HCT116 (cell line): ENCODE measurements around the gene CARNS1. TPM values are rescaled to one million over a fixed set of nuclear protein-coding genes. Genes with fewer than 3 reads are reported as not detected.
A peak's percentile ranks its signal among the peaks of the same experiment; 100 is the strongest.

ENCODE experiments used
- ATAC-seq: fragments of 200-7000 bp; cut with Tn5 transposase; 2 replicates; pipeline ENCODE4 v1.9.1; 2020; ENCODE audit warnings: mild to moderate bottlenecking, moderate library complexity
- BruUV-seq: library from RNA; stranded (reverse); fragments of 400-500 nt; replicated peaks from 2 replicates; lab custom pipeline; 2021; lab: Mats Ljungman, UMichigan
- CTCF ChIA-PET: fragments of 300-600 bp; sonication (Branson Sonifier 250); formaldehyde crosslinking; loops from one replicate; lab custom pipeline; 2021; ENCODE audit warnings: antibody characterized with exemption; lab: Charles Lee
- POLR2A ChIA-PET: fragments of 300-600, 350-600 bp; sonication (Branson Sonifier 250); formaldehyde crosslinking; loops from one replicate; lab custom pipeline; 2021; ENCODE audit warnings: antibody characterized with exemption; lab: Charles Lee
- RAD21 ChIA-PET, 2 experiments: fragments of 300-600 bp; sonication (Branson Sonifier 250); formaldehyde crosslinking; loops; one replicate each; lab custom pipeline; 2023; ENCODE audit warnings: low total read pairs in 2 of 2; ENCODE audit not compliant: uncharacterized antibody in 2 of 2, unreplicated experiment in 2 of 2, low non-redundant PET in 1 of 2; lab: Charles Lee
- DNase-seq: peaks from one replicate; pipeline ENCODE4 v3.0.0-alpha.2; 2010; ENCODE audit warnings: low read depth, low spot score
- H2AFZ ChIP-seq: fragments of 200-600 bp; shearing (Covaris generic), sonication (generic); 2 replicates; pipeline ENCODE4 v1.6.1; 2017; ENCODE audit warnings: low read depth, mixed run types, mixed read lengths, antibody characterized with exemption, low read length; ENCODE audit not compliant: poor library complexity, severe bottlenecking
- H3K27ac ChIP-seq: 2 replicates; pipeline ENCODE4 v1.5.1; 2012; ENCODE audit warnings: low read depth, low read length
- H3K27me3 ChIP-seq: fragments of 200-600 bp; sonication (generic); 2 replicates; pipeline ENCODE4 v1.6.1; 2016; ENCODE audit warnings: mixed run types, low read length, mixed read lengths; ENCODE audit not compliant: insufficient read depth
- H3K36me3 ChIP-seq, 2 experiments: fragments of 200-500 bp in 1 of 2; fragments of 200-600 bp in 1 of 2; sonication (Bioruptor generic) in 1 of 2; sonication (generic) in 1 of 2; 2 replicates each; pipeline versions ENCODE4 v1.5.1 to v1.6.1; 2014 to 2016; ENCODE audit warnings: low read length in 2 of 2, inconsistent platforms in 1 of 2, mixed read lengths in 1 of 2, mixed run types in 1 of 2; ENCODE audit not compliant: insufficient read depth in 2 of 2, control insufficient read depth in 1 of 2
- H3K4me1 ChIP-seq, 2 experiments: fragments of 200-600 bp in 1 of 2; sonication (generic) in 1 of 2; 2 replicates each; pipeline versions ENCODE4 v1.5.1 to v1.6.1; 2012 to 2017; ENCODE audit warnings: low read length in 2 of 2, inconsistent platforms in 1 of 2, mild to moderate bottlenecking in 1 of 2, mixed read lengths in 1 of 2, mixed run types in 1 of 2, moderate library complexity in 1 of 2; ENCODE audit not compliant: insufficient read depth in 2 of 2, control insufficient read depth in 1 of 2
- H3K4me2 ChIP-seq: fragments of 200-600 bp; sonication (generic); 2 replicates; pipeline ENCODE4 v1.6.1; 2017; ENCODE audit warnings: mixed run types, low read length, mixed read lengths
- H3K4me3 ChIP-seq, 2 experiments: fragments of 200-600 bp in 1 of 2; sonication (generic) in 1 of 2; replicated peaks in 1 of 2; 2 replicates each; pipeline ENCODE4 v1.5.1; 2011 to 2016; ENCODE audit warnings: low read length in 2 of 2, control low read depth in 1 of 2, low read depth in 1 of 2, mild to moderate bottlenecking in 1 of 2, mixed read lengths in 1 of 2, mixed run types in 1 of 2
- H3K79me2 ChIP-seq: fragments of 200-600 bp; sonication (generic); 2 replicates; pipeline ENCODE4 v1.6.1; 2017; ENCODE audit warnings: mild to moderate bottlenecking, mixed run types, low read length, moderate library complexity, mixed read lengths; ENCODE audit not compliant: insufficient read depth
- H3K9ac ChIP-seq: fragments of 200-600 bp; sonication (generic); 2 replicates; pipeline ENCODE4 v1.6.1; 2016; ENCODE audit warnings: low read length, mixed read lengths
- H3K9me2 ChIP-seq: fragments of 200-600 bp; sonication (generic), shearing (Covaris generic); 2 replicates; pipeline ENCODE4 v1.6.1; 2017; ENCODE audit warnings: mixed run types, mild to moderate bottlenecking, moderate library complexity; ENCODE audit not compliant: insufficient read depth
- H3K9me3 ChIP-seq, 2 experiments: fragments of 200-500 bp in 1 of 2; fragments of 200-600 bp in 1 of 2; sonication (Bioruptor generic) in 1 of 2; sonication (generic) in 1 of 2; 2 replicates each; pipeline ENCODE4 v1.6.1; 2014 to 2017; ENCODE audit warnings: low read length in 2 of 2, mixed read lengths in 2 of 2, inconsistent platforms in 1 of 2, low read depth in 1 of 2, mild to moderate bottlenecking in 1 of 2, mixed run types in 1 of 2, moderate library complexity in 1 of 2; ENCODE audit not compliant: control insufficient read depth in 1 of 2, insufficient read depth in 1 of 2
- H4K20me1 ChIP-seq: fragments of 200-600 bp; sonication (generic), shearing (Covaris generic); 2 replicates; pipeline ENCODE4 v1.6.1; 2017; ENCODE audit warnings: mixed run types, mild to moderate bottlenecking, moderate library complexity; ENCODE audit not compliant: insufficient read depth
- CBX3 ChIP-seq: IDR thresholded peaks from 2 replicates; pipeline ENCODE4 v1.6.1; 2012; ENCODE audit warnings: low read depth
- CEBPB ChIP-seq: IDR thresholded peaks from 2 replicates; pipeline ENCODE4 v1.6.1; 2012; ENCODE audit warnings: low read depth
- EGR1 ChIP-seq: IDR thresholded peaks from 2 replicates; pipeline ENCODE4 v1.6.1; 2012; ENCODE audit warnings: low read depth
- EZH2phosphoT487 ChIP-seq: fragments of 200-600 bp; IDR thresholded peaks from 2 replicates; pipeline ENCODE4 v1.6.1; 2018; ENCODE audit warnings: antibody characterized with exemption, borderline replicate concordance
- POLR2A ChIP-seq: IDR thresholded peaks from 2 replicates; pipeline ENCODE4 v1.7.0; 2011; ENCODE audit warnings: borderline replicate concordance; ENCODE audit not compliant: insufficient read depth, insufficient read length; ENCODE audit errors: extremely low read depth
- POLR2AphosphoS5 ChIP-seq: IDR thresholded peaks from 2 replicates; pipeline ENCODE4 v1.6.1; 2011; ENCODE audit warnings: mild to moderate bottlenecking, low read depth, low read length, moderate library complexity
- RAD21 ChIP-seq: IDR thresholded peaks from 2 replicates; pipeline ENCODE4 v1.6.1; 2012; ENCODE audit warnings: low read depth, mild to moderate bottlenecking
- SIN3A ChIP-seq: IDR thresholded peaks from 2 replicates; pipeline ENCODE4 v1.6.1; 2012; ENCODE audit warnings: low read depth
- SP1 ChIP-seq: IDR thresholded peaks from 2 replicates; pipeline ENCODE4 v1.6.1; 2012; ENCODE audit warnings: low read depth
- TCF7L2 ChIP-seq: IDR thresholded peaks from 2 replicates; pipeline ENCODE4 v1.7.0; 2011; ENCODE audit warnings: borderline replicate concordance, inconsistent platforms; ENCODE audit not compliant: insufficient read depth, insufficient read length; ENCODE audit errors: extremely low read depth
- ZFX ChIP-seq: fragments of 450-650 bp; IDR thresholded peaks from 2 replicates; pipeline ENCODE4 v1.6.1; 2017
- ZNF274 ChIP-seq: fragments of 200-500 bp; sonication (Bioruptor generic); IDR thresholded peaks from 2 replicates; pipeline ENCODE4 v1.6.1; 2014; ENCODE audit warnings: mild to moderate bottlenecking, low read depth, low read length, inconsistent platforms
- intact Hi-C: fragments of 100-400 bp; cut with micrococcal nuclease; formaldehyde crosslinking; loops from 2 replicates; pipeline ENCODE4 v1.10.0; 2022
- total RNA-seq: library from RNA; stranded (reverse); gene quantifications from one replicate; pipeline ENCODE4 v1.2.1, GENCODE V29; 2021; ENCODE audit not compliant: unreplicated experiment
- TF ChIP-seq, protein P1 (sequence below): IDR thresholded peaks from 2 replicates; pipeline ENCODE4 v1.6.1; 2012; ENCODE audit warnings: low read depth
- TF ChIP-seq, protein P2 (sequence below): IDR thresholded peaks from 2 replicates; pipeline ENCODE4 v1.6.1; 2012

Gene CARNS1
- total RNA-seq, 1 experiment from 2014 or later: 1.0 TPM

- H3K36me3 ChIP-seq: no peaks in the 10 kb centered on the region
- H3K9ac ChIP-seq: peak overlapping the region; percentile 100
- ChIA-PET POLR2A (interaction anchor here (1.0 to 15.1 kb wide), 2 partner anchors 9 to 23 kb away, joined by 3 to 210 read pairs; partner anchors contain the start of gene POLD4), CTCF (interaction anchor here (0.9 to 15.5 kb wide), 5 partner anchors 20 to 60 kb away, joined by 4 to 456 read pairs (median 8); partner anchors contain the start of genes POLD4 and PPP1CA)
- no peaks in the 10 kb centered on the region for H3K9me2 ChIP-seq
- peak overlapping the region; percentile 100 for H3K27ac ChIP-seq
- no peak overlapping the region for H2AFZ ChIP-seq
- no peak for DNase-seq
- no peaks in the 10 kb centered on the region for H3K9me3 ChIP-seq
- BruUV-seq: no TSS peak
- H3K4me2 ChIP-seq: peak overlapping the region; percentile 88
- H3K4me3 ChIP-seq: peak overlapping the region; percentile 9 to 28; a peak in 3 of 4 replicates
- no peak for TF ChIP-seq CEBPB
- no peak for TF ChIP-seq EGR1
- peak; percentile 64 for TF ChIP-seq POLR2AphosphoS5
- TF ChIP-seq, all 23 proteins: peak for 1
- intact Hi-C loops: no loop called here
- H4K20me1 ChIP-seq: no peaks in the 10 kb centered on the region
- no peaks in the 10 kb centered on the region for H3K27me3 ChIP-seq
- H3K79me2 ChIP-seq: peaks cover 7% of the 10 kb centered on the region
- H3K4me1 ChIP-seq: peaks cover 70 to 86% of the 10 kb centered on the region in 2 experiments
- ATAC-seq: no peak
- RAD21 ChIA-PET: interaction anchor here in 1 of 2 experiments (0.8 to 1.2 kb wide), 2 partner anchors 20 to 21 kb away, joined by 3 to 5 read pairs; no protein-coding TSS in a partner anchor
These were observed 38.3 kb upstream of the CARNS1 start for GRCh38 chr11:67376873-67377808.

DNA sequence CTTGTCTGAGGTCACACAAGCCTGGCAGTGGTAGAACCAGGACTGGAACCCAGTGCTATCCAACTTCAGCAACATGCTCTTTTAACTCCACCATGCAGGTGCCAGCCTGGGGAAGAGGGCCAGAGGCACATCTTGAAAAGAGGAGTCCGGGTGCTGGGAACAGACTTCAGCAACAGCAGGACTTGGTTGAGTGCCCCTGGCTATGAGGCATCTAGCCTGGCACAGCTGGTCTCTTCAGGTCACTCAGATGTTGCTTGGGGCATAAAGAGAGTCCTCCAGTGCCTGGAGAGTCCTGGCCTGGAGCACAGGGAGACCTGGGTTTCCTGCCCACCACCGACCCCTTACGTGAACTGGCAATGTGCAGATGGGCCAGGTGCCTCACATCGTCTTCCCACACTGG lies 36.9 kb upstream of the CARNS1 start:
- ATAC-seq (no peak), DNase-seq (no peak)
- intact Hi-C loops: no loop called here
- ChIA-PET CTCF (interaction anchor here (2.8 to 15.5 kb wide), 3 partner anchors 22 to 117 kb away, joined by 11 to 456 read pairs (median 50); partner anchors contain the start of gene POLD4), RAD21 (interaction anchor here (0.7 to 5.0 kb wide), 3 partner anchors 9 to 23 kb away, joined by 6 to 76 read pairs (median 44); partner anchors contain the start of gene POLD4 (in 1 of the 2)), POLR2A (interaction anchor here (15.1 kb wide), 1 partner anchor 24 kb away, joined by 210 read pairs; the partner anchor contains the start of gene POLD4)
- Histone ChIP-seq H3K27ac (peak overlapping the region; percentile 70), H4K20me1 (no peaks in the 10 kb centered on the region), H3K4me2 (peak overlapping the region; percentile 88), H3K27me3 (no peaks in the 10 kb centered on the region), H3K36me3 (no peaks in the 10 kb centered on the region), H3K9ac (peak overlapping the region; percentile 69), H3K4me3 (peak overlapping the region in 1 of 2 experiments; percentile 45; a peak in 1 of 4 replicates), H2AFZ (no peak overlapping the region), H3K9me3 (no peaks in the 10 kb centered on the region), H3K4me1 (peaks cover 72 to 88% of the 10 kb centered on the region in 2 experiments), H3K79me2 (no peaks in the 10 kb centered on the region), H3K9me2 (no peaks in the 10 kb centered on the region)
- BruUV-seq: no TSS peak
- no peak for TF ChIP-seq SP1
- no peak for TF ChIP-seq ZFX
- no peak for TF ChIP-seq ZNF274
- TF ChIP-seq CBX3: no peak
- TF ChIP-seq, protein P1, sequence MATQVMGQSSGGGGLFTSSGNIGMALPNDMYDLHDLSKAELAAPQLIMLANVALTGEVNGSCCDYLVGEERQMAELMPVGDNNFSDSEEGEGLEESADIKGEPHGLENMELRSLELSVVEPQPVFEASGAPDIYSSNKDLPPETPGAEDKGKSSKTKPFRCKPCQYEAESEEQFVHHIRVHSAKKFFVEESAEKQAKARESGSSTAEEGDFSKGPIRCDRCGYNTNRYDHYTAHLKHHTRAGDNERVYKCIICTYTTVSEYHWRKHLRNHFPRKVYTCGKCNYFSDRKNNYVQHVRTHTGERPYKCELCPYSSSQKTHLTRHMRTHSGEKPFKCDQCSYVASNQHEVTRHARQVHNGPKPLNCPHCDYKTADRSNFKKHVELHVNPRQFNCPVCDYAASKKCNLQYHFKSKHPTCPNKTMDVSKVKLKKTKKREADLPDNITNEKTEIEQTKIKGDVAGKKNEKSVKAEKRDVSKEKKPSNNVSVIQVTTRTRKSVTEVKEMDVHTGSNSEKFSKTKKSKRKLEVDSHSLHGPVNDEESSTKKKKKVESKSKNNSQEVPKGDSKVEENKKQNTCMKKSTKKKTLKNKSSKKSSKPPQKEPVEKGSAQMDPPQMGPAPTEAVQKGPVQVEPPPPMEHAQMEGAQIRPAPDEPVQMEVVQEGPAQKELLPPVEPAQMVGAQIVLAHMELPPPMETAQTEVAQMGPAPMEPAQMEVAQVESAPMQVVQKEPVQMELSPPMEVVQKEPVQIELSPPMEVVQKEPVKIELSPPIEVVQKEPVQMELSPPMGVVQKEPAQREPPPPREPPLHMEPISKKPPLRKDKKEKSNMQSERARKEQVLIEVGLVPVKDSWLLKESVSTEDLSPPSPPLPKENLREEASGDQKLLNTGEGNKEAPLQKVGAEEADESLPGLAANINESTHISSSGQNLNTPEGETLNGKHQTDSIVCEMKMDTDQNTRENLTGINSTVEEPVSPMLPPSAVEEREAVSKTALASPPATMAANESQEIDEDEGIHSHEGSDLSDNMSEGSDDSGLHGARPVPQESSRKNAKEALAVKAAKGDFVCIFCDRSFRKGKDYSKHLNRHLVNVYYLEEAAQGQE: no peak
- TF ChIP-seq POLR2AphosphoS5: no peak
- TF ChIP-seq POLR2A: no peak
- no peak for TF ChIP-seq EGR1
- TF ChIP-seq, protein P2, sequence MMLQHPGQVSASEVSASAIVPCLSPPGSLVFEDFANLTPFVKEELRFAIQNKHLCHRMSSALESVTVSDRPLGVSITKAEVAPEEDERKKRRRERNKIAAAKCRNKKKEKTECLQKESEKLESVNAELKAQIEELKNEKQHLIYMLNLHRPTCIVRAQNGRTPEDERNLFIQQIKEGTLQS: no peak
- no peak for TF ChIP-seq EZH2phosphoT487
- TF ChIP-seq RAD21: no peak
- no peak for TF ChIP-seq SIN3A
- TF ChIP-seq CEBPB: no peak
- no peak for TF ChIP-seq TCF7L2
